Stimulated activated naive B cell treated with anti-CD40 and anti-IgM and Interleukin-4, amounts not matched to agents 10 μg/mL and 1 μg/mL and 100 μg/mL, for 72 hours (primary cell): ENCODE measurements around the gene DCUN1D2.
A peak's percentile ranks its signal among the peaks of the same experiment; 100 is the strongest.
"Not testable (repeated sequence)": the region's sequence is repeated elsewhere in the genome, so short reads cannot be mapped to it uniquely, and the experiment has no call there.

Experiments
- ATAC-seq, 2 donors: fragments of 150-1000 bp; cut with Tn5 transposase; replicated peaks; 2 replicates each; pipeline ENCODE4 v1.10.0; 2021; ENCODE audit warnings: moderate library complexity in 1 of 2
- DNase-seq: peaks from one replicate; pipeline ENCODE4 v3.0.0; 2021
- H3K27ac Mint-ChIP-seq: one replicate; pipeline ENCODE4 v1.8.0; 2022; ENCODE audit warnings: mild to moderate bottlenecking, mixed read lengths
- H3K27me3 Mint-ChIP-seq, 2 donors: one replicate each; pipeline ENCODE4 v1.8.0; 2022; ENCODE audit warnings: mixed read lengths in 2 of 2
- H3K36me3 Mint-ChIP-seq, 2 donors: one replicate each; pipeline ENCODE4 v1.8.0; 2022; ENCODE audit warnings: mixed read lengths in 2 of 2, mild to moderate bottlenecking in 1 of 2
- H3K4me1 Mint-ChIP-seq, 2 donors: one replicate each; pipeline ENCODE4 v1.8.0; 2022; ENCODE audit warnings: mixed read lengths in 2 of 2, mild to moderate bottlenecking in 1 of 2
- H3K4me3 Mint-ChIP-seq, 2 donors: one replicate each; pipeline ENCODE4 v1.8.0; 2022; ENCODE audit warnings: mild to moderate bottlenecking in 2 of 2, mixed read lengths in 2 of 2, moderate library complexity in 1 of 2
- H3K9me3 Mint-ChIP-seq, 2 donors: one replicate each; pipeline ENCODE4 v1.8.0; 2022; ENCODE audit warnings: mixed read lengths in 2 of 2, mild to moderate bottlenecking in 1 of 2

DCUN1D2 gene

DNA sequence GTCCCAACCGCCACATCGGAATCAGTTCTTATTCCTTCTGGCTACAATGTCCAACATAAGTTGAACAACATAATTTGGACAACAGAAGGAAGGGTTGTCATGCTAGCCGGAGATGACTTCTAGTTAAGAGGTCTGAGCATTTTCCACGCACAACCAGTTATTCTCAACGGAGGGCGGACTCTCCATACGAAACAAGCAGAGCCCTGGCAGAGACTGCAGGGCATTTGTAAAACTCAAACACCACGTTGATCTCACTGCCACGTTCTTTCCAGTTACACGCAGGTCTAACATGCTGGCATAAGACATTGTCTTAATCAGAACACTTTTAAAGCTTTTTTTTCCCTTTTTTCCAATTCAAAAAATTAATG lies 38.3 kb upstream of the DCUN1D2 start:
- Mint-ChIP-seq H3K27me3 (no peaks in the 10 kb centered on the region), H3K4me1 (peaks cover 9 to 16% of the 10 kb centered on the region in 2 donors), H3K4me3 (no peak overlapping the region), H3K36me3 (peaks cover 43 to 62% of the 10 kb centered on the region in 2 donors), H3K27ac (no peak overlapping the region), H3K9me3 (no peaks in the 10 kb centered on the region)
- DNase-seq: no peak
- ATAC-seq: no peak

DNA sequence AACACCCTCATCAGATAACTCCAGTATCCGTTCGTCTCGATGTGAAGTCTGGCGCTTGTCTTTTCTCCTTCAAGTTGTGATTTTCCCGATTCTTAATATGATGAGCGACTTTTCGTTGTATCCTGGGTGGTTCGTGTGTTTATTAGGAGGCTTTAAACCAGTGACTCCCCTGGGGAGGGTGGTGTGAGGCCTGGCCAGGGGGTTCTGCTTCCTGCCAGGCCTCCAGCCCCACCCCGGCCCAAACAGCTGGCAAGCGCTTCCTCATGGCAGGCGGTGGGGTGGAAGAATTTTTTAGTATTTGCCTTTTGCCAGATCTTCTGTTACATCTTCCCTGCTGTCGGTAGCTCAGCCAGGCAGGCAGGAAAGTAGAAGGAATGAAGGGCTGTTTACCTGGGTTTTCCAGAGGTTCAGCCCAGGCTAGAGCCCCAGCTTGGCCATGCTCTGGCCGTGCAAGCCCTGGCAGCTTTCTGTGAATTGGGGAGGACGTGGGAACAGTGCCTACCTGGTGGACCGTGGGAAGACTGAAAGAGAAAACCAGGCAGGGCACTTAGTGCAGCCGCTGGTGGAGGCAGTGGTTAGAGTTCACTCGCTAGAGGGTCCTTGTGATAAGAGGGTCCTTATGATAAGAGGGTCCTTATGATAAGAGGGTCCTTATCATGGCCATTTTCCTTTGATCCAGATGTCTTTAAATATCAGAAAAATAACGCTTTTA lies 37.7 kb upstream of the DCUN1D2 start:
- Mint-ChIP-seq H3K27me3 (no peaks in the 10 kb centered on the region), H3K4me3 (no peak overlapping the region), H3K4me1 (peaks cover 9 to 16% of the 10 kb centered on the region in 2 donors), H3K9me3 (no peaks in the 10 kb centered on the region), H3K27ac (peak overlapping the region; percentile 16), H3K36me3 (peaks cover 43 to 67% of the 10 kb centered on the region in 2 donors)
- no peak for DNase-seq
- no peak for ATAC-seq

DNA sequence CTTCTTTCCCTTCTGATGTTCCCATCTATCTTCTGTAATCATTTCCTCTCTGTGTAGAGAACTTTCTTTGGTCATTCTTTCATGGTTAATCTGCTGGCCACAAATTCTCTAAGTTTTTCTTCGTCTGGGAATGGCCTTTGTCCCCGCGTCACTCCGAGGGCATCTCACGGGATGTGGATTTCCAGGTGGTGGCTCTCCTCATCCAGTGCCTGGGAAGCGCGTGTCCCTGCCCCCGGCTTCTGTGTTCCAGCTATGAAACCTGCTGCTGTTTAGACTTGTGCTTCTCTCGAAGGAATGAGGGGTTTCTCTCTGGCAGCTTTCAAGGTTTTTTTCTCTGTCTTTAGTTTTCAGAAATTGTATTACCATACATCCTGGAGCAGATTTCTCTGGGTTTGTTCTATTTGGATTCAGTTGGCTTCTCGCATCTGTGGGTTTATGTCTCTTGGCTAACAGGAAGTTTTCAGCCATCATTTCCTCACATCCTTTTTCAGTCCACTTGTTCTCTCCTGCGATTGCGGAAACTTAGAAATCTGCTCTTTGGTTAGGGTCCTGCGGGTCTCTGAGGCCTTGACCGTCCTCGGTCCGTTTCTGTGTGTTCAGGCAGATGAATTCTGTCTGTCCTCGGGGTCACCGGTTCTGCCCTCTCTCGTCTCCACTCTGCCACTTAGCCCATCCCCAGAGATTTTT lies 36.9 kb upstream of the DCUN1D2 start:
- Mint-ChIP-seq H3K9me3 (no peaks in the 10 kb centered on the region), H3K27ac (no peak overlapping the region), H3K36me3 (peaks cover 50 to 71% of the 10 kb centered on the region in 2 donors), H3K4me1 (peaks cover 9 to 16% of the 10 kb centered on the region in 2 donors), H3K27me3 (no peaks in the 10 kb centered on the region), H3K4me3 (no peak overlapping the region)
- ATAC-seq (no peak), DNase-seq (no peak)

DNA sequence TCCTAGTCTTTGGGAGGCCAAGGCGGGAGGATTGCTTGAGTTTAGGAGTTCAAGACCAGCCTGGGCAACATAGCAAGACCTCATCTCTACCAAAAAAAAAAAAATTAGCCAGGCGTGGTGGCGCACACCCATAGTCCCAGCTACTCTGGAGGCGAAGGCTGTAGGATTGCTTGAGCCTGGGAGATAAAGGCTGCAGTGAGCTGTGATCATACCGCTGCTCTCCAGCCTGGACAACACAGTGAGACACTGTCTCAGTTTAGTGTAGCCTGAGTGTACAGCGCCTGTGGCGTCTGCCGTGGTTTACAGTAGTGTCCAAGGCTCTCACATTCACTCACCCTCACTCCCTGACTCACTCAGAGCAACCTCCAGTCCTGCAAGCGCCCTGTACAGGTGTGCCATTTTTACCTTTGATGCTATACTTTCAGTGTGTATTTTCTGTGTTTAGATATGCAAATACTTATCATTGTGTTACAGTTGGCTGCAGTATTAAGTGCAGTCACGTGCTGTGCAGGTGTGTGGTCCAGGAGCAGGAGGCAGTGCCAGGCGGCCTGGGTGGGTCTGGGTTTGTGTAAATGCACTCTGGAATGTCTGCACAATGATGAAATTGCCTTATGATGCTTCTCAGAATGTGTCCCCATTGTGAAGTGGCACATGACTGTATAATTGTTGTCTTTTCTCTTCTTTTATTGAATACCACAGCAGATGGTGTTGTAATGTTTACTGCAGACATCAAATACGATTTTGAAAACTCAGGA lies 36.1 kb upstream of the DCUN1D2 start:
- Mint-ChIP-seq H3K4me3 (no peak overlapping the region), H3K36me3 (peaks cover 50 to 69% of the 10 kb centered on the region in 2 donors), H3K9me3 (no peaks in the 10 kb centered on the region), H3K27ac (no peak overlapping the region), H3K4me1 (peaks cover 9 to 16% of the 10 kb centered on the region in 2 donors), H3K27me3 (no peaks in the 10 kb centered on the region)
- no peak for DNase-seq
- no peak for ATAC-seq

DNA sequence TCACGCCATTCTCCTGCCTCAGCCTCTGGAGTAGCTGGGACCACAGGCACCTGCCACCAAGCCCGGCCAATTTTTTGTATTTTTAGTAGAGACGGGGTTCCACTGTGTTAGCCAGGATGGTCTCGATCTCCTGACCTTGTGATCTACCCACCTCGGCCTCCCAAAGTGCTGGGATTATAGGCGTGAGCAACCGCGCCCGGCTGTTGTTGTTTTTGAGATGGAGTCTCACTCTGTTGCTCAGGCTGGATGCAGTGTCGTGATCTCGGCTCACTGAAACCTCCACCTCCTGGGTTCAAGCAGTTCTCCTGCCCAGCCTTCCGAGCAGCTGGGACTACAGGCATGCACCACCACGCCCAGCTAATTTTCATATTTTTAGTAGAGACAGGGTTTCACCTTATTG lies 31.9 kb upstream of the DCUN1D2 start:
- not testable (repeated sequence) for H3K4me3 Mint-ChIP-seq, DNase-seq, H3K27me3 Mint-ChIP-seq, H3K27ac Mint-ChIP-seq, ATAC-seq, H3K9me3 Mint-ChIP-seq
- Mint-ChIP-seq H3K36me3 (peaks cover 50 to 53% of the 10 kb centered on the region in 2 donors), H3K4me1 (peaks cover 10 to 16% of the 10 kb centered on the region in 2 donors)

DNA sequence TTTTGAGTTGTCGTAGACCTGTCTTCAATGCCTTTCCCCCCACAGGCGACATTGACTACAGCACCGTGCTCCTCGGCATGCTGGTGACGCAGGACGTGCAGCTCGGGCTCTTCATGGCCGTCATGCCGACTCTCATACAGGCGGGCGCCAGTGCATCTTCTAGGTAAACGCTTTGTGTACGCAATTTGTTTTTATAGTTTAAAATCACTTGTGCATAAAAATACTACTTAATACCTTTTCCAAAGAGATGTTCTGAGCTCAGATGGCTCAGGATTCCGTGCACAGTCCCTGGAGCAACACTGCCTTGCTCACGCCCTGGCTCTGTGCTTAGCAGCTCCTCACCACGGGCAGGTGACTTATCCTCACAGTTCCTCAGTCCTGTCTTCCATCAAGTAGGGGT lies 30.1 kb upstream of the DCUN1D2 start:
- H3K9me3 Mint-ChIP-seq: no peaks in the 10 kb centered on the region

DNA sequence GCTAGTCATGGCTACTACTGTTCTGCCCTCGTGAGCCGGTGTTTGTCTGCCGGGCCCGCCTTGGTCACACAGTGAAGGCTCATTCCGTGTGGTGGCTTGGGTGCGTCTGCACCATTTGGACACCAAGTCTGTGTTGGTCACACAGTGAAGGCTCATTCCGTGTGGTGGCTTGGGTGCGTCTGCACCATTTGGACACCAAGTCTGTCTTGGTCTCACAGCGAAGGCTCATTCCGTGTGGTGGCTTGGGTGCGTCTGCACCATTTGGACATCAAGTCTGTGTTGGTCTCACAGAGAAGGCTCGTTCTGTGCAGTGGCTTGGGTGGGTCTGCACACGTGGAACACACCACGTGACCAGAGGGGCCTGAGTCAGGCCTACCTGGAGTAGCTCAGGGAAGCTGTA lies 29.0 kb upstream of the DCUN1D2 start:
- DNase-seq (no peak), ATAC-seq (no peak)
- Mint-ChIP-seq H3K27me3 (no peaks in the 10 kb centered on the region), H3K36me3 (peaks cover 41 to 44% of the 10 kb centered on the region in 2 donors), H3K27ac (no peak overlapping the region), H3K9me3 (no peaks in the 10 kb centered on the region), H3K4me1 (peaks cover 7 to 15% of the 10 kb centered on the region in 2 donors), H3K4me3 (no peak overlapping the region)

More for the DNA sequence above, 30.1 kb upstream of the DCUN1D2 start:
- peaks cover 45 to 47% of the 10 kb centered on the region in 2 donors for H3K36me3 Mint-ChIP-seq
- ATAC-seq: no peak
- peaks cover 7 to 15% of the 10 kb centered on the region in 2 donors for H3K4me1 Mint-ChIP-seq
- no peak for DNase-seq
- H3K4me3 Mint-ChIP-seq: no peak overlapping the region
- no peaks in the 10 kb centered on the region for H3K27me3 Mint-ChIP-seq
- H3K27ac Mint-ChIP-seq: no peak overlapping the region

DNA sequence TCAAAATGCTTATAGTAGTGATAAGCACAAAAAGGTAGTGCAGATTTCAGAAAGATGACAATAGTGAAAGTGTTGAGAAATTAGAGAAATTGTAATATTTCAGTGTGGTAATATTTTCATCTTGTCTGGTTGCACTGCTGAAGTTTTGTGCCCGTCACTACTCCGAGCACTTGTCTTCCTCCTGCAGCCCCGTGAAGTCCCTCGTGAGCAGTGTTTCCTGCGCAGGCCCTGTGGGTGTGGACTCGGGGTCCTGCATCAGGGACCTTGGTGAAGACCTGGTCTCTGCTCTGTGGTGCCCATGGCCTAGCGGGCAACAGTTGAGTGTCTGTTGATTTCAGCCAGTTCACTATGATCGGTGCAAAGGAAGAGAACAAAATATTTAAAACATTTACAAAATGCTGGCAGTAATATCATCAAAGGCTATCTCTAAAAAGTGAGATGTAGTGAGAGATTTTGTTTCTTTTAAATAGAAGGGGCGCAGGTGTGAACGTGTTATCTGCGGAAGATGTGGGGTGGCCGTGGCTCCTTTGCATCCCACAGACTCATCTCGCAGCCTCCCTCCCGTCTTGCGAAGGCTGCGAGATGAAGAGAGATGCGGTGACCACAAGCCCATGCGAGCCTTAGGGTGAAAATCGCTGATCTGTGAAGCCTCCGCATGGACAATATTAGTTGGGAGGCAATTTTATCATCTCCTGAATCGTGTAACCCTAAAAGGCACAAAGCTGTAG lies 27.7 kb upstream of the DCUN1D2 start:
- H3K36me3 Mint-ChIP-seq: peaks cover 37 to 42% of the 10 kb centered on the region in 2 donors
- DNase-seq (no peak), ATAC-seq (no peak)
- no peaks in the 10 kb centered on the region for H3K9me3 Mint-ChIP-seq
- no peaks in the 10 kb centered on the region for H3K27me3 Mint-ChIP-seq
- peaks cover 7 to 15% of the 10 kb centered on the region in 2 donors for H3K4me1 Mint-ChIP-seq
- H3K27ac Mint-ChIP-seq: no peak overlapping the region
- no peak overlapping the region for H3K4me3 Mint-ChIP-seq

DNA sequence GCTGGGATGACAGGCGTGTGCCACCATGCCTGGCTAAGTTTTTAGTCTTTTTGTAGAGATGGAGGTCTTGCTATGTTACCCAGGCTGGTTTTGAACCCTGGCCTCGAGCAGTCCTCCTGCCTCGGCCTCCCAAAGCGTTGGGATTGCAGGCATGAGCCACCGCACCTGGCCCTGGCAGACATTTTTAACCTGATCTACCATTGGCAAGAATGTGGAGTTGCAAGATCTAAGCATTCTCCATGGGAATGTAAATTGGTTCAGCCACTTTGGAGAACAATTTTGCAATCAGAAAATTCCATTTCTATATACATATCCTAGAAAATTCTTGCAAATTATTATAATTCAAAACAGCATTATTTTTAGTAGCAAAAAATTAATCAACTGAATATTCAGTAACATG lies 24.3 kb upstream of the DCUN1D2 start:
- Mint-ChIP-seq H3K36me3 (peaks cover 30 to 49% of the 10 kb centered on the region in 2 donors), H3K27ac (no peak overlapping the region), H3K27me3 (no peaks in the 10 kb centered on the region), H3K4me3 (no peak overlapping the region), H3K9me3 (no peaks in the 10 kb centered on the region), H3K4me1 (peaks cover 5 to 15% of the 10 kb centered on the region in 2 donors)
- ATAC-seq (no peak), DNase-seq (no peak)

DNA sequence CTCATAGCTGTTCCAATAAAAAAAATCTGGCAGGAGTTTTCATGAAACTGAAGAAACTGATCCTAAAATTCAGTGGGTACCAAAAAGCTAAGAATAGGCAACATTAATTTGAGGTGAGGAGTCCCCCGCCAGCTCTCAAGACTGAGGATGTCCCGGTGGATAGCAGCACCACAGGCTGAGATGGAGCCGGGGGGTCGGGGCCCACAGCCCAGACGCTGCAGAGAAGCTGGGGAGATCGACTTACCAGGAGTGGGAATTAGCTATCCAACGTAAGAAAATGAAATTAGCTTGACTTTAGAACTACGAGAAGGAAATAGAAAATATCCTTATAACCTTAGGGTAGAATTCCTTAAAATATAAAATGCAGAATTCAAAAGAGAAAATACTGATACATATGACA lies 23.2 kb upstream of the DCUN1D2 start:
- H3K27ac Mint-ChIP-seq: no peak overlapping the region

DNA sequence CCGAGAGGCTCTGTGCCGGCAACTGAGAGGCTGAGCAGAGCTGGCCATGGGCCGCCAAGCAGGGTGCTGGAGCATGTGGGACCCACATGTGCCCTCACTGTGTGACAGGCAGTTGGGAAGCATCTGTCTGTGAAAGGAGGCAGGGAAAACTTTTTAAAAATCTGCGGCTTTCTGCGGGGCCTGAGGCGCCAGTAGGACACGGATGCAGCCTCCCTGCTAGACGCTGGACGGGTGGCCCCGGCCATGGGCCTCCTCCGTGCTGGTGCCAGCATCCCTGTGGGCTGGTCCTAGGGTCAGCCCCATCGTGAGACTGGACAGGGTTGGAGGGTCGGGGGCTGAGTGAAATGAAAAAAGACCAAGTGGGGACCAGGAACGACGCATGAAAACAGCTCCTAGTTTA lies 20.9 kb upstream of the DCUN1D2 start:
- Mint-ChIP-seq H3K36me3 (peaks cover 38 to 57% of the 10 kb centered on the region in 2 donors), H3K4me1 (peaks cover 0 to under 1% of the 10 kb centered on the region in 2 donors), H3K27me3 (no peaks in the 10 kb centered on the region), H3K27ac (no peak overlapping the region), H3K9me3 (no peaks in the 10 kb centered on the region), H3K4me3 (no peak overlapping the region)
- no peak for DNase-seq
- no peak for ATAC-seq

More for the DNA sequence above, 23.2 kb upstream of the DCUN1D2 start:
- ATAC-seq: no peak
- H3K27me3 Mint-ChIP-seq: no peaks in the 10 kb centered on the region
- no peak overlapping the region for H3K4me3 Mint-ChIP-seq
- peaks cover 30 to 47% of the 10 kb centered on the region in 2 donors for H3K36me3 Mint-ChIP-seq
- no peaks in the 10 kb centered on the region for H3K9me3 Mint-ChIP-seq
- H3K4me1 Mint-ChIP-seq: peaks cover 5 to 15% of the 10 kb centered on the region in 2 donors
- no peak for DNase-seq

DNA sequence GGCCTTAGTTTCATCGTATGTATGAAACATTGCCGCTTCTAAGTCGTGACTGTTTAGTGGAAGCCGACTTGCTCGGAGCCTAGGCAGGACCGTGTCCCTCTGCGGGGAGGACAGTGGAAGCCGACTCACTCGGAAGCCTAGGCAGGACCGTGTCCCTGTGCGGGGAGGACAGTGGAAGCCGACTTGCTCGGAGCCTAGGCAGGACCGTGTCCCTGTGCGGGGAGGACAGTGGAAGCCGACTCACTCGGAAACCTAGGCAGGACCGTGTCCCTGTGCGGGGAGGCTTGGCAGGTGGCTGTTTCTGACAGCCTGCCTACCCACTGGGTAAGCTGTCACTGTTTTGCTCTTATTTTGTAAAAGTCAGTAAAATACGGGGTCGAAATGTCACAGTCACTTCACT lies 20.4 kb upstream of the DCUN1D2 start:
- no peak for ATAC-seq
- no peak overlapping the region for H3K4me3 Mint-ChIP-seq
- no peaks in the 10 kb centered on the region for H3K27me3 Mint-ChIP-seq

DNA sequence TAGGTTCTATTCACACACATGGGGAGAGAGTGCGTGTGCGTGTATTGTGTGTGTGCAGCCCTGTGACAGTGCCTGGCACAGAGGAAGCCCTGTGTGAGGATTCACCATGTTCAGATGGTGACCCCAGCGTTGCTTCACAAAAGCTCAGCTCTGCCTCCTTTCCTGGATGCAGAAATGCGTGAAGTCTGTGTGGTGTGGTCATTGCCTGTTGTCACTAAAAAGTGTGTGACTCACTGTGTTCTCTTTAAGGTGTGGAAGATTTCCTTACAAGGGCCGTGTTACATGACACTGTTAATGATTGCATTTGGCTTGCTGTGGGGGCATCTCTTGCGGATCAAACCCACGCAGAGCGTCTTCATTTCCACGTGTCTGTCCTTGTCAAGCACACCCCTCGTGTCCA lies 19.5 kb upstream of the DCUN1D2 start:
- H3K4me1 Mint-ChIP-seq: peaks cover 0 to 4% of the 10 kb centered on the region in 2 donors
- ATAC-seq: no peak

More for the DNA sequence above, 20.4 kb upstream of the DCUN1D2 start:
- Mint-ChIP-seq H3K9me3 (no peaks in the 10 kb centered on the region), H3K4me1 (peaks cover 0 to 3% of the 10 kb centered on the region in 2 donors), H3K36me3 (peaks cover 37 to 58% of the 10 kb centered on the region in 2 donors), H3K27ac (no peak overlapping the region)
- DNase-seq: no peak

More for the DNA sequence above, 19.5 kb upstream of the DCUN1D2 start:
- no peak overlapping the region for H3K27ac Mint-ChIP-seq
- no peaks in the 10 kb centered on the region for H3K27me3 Mint-ChIP-seq
- DNase-seq: no peak
- H3K9me3 Mint-ChIP-seq: no peaks in the 10 kb centered on the region
- peaks cover 39 to 62% of the 10 kb centered on the region in 2 donors for H3K36me3 Mint-ChIP-seq
- H3K4me3 Mint-ChIP-seq: no peak overlapping the region
